ENCODE results near the gene NEURL2.

DNA sequence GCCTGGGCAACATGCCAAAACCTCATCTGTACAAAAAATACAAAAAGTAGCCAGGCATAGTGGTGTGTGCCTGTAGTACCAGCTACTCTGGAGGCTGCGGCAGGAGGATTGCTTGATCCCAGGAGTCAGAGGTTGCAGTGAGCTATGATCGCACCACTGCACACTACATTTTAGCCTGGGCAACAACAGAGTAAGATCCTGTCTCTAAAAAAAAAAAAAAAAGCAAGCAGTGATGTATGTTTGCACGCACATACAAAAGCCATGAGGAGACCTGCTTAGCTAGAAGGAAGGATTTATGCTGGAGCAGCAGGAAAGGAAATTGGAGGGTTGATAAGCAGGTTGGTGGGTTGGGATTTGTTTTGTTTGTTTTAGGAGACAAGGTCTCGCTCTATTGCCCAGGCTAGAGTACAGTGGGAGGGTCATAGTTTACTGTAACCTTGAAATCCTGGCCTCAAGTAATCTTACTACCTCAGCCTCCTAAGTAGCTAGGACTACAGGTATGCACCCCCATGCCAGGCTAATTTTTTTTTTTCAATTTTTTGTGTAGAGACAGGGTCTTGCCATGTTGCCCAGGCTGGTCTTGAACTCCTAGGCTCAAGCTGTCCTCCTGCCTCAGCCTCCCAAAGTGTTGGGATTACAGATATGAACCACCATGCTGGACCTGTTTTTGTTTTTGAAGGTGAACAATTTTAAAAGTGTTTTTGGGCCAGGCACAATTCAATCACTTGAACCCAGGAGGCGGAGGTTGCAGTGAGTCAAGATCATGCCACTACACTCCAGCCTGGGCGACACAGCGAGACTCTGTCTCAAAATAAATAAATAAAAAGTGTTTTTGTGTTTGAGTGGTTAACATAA is 29.6 kb downstream of the NEURL2 start:
- no peak for TF ChIP-seq POLR2A (IDR thresholded peaks at IDR 0.05)
- TF ChIP-seq, protein P1, sequence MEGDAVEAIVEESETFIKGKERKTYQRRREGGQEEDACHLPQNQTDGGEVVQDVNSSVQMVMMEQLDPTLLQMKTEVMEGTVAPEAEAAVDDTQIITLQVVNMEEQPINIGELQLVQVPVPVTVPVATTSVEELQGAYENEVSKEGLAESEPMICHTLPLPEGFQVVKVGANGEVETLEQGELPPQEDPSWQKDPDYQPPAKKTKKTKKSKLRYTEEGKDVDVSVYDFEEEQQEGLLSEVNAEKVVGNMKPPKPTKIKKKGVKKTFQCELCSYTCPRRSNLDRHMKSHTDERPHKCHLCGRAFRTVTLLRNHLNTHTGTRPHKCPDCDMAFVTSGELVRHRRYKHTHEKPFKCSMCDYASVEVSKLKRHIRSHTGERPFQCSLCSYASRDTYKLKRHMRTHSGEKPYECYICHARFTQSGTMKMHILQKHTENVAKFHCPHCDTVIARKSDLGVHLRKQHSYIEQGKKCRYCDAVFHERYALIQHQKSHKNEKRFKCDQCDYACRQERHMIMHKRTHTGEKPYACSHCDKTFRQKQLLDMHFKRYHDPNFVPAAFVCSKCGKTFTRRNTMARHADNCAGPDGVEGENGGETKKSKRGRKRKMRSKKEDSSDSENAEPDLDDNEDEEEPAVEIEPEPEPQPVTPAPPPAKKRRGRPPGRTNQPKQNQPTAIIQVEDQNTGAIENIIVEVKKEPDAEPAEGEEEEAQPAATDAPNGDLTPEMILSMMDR (IDR thresholded peaks at IDR 0.05) = no peak

All from uterus (tissue), 2 donors.